ENCODE measurements around the gene WEE1. TPM values are rescaled to one million over a fixed set of nuclear protein-coding genes. Genes with fewer than 3 reads are reported as not detected.
A peak's percentile ranks its signal among the peaks of the same experiment; 100 is the strongest.

WEE1 gene
- total RNA-seq = 10 to 100 TPM in 3 of 4 donors, 1 to 10 TPM in 1; 4.8 to 58.6 (median 20.4) TPM
- polyA plus RNA-seq = 1 to 10 TPM; 4.2 to 8.2 (median 5.3) TPM
- long read RNA-seq, donor 1, transcript WEE1-202 (11 exons, 2,799 nt) = major isoform, 116 of 124 reads
- long read RNA-seq, donor 1, partial matches to known transcripts = 4 of 124 reads
- long read RNA-seq, donor 1, other reads (novel, unspliced or antisense) = 4 of 124 reads
- long read RNA-seq, donor 2, transcript WEE1-202 (11 exons, 2,799 nt) = major isoform, 7 of 10 reads
- long read RNA-seq, donor 2, partial matches to known transcripts = 3 of 10 reads
- long read RNA-seq, donor 2, other reads (novel, unspliced or antisense) = 0 of 10 reads

DNA sequence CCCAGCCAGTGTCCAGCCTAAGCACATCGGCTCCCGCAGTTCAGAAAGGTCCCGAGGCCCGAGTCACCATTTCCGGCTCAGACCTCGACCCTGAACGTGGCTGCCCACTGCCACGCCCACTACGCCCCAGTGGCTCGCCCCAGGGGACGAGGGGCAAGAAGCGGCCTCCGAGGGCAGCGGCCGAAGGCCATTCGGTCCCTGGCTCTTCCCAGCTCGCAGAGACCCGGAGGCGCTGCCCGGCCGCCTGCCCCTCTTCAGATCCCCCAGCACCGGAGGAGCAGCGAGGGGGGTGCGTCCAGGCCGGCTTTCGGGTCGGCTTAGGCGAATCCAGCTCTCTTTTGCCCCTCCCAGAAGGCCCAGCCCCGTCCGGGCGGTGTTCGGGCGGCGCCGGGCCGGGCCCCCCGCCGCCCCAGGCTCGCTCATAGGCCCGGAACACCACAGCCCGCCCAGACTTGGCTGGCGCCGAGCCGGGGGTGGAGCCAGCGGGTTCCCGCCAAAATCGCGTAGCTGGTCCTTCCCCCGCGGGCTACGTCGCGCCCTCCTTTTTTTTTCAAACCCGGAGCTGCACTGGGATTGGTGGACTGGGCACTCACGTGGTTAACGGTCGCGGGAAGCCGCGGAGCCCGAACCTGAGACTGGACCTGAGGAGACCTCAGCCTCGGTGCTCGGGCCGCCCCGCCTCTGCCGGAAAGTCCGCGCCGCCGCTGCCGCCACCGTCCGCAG, at the start of gene WEE1:
WEE1 (plus strand) TSS at position 619 of the 723 bp plus-strand sequence. CDS start 264 bp downstream, outside the sequence.
- H3K4me3 ChIP-seq = peak within 1 kb of the TSS; percentile 78
- intact Hi-C loops (cut with DNase I) = loop anchor here in 1 of 2 donors (5.0 kb wide), 1 partner anchor 39 kb away; no protein-coding TSS in a partner anchor
- TF ChIP-seq, protein P1, sequence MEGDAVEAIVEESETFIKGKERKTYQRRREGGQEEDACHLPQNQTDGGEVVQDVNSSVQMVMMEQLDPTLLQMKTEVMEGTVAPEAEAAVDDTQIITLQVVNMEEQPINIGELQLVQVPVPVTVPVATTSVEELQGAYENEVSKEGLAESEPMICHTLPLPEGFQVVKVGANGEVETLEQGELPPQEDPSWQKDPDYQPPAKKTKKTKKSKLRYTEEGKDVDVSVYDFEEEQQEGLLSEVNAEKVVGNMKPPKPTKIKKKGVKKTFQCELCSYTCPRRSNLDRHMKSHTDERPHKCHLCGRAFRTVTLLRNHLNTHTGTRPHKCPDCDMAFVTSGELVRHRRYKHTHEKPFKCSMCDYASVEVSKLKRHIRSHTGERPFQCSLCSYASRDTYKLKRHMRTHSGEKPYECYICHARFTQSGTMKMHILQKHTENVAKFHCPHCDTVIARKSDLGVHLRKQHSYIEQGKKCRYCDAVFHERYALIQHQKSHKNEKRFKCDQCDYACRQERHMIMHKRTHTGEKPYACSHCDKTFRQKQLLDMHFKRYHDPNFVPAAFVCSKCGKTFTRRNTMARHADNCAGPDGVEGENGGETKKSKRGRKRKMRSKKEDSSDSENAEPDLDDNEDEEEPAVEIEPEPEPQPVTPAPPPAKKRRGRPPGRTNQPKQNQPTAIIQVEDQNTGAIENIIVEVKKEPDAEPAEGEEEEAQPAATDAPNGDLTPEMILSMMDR (IDR thresholded peaks at IDR 0.05) = no peak

GRCh38 chr11:9524001-9524400, 49.5 kb upstream of the WEE1 start:
- Histone ChIP-seq H3K27me3 (ENCODE audit: insufficient read depth in 3 of 3, low read length in 2 of 3) (no peaks in the 10 kb centered on the region), H3K4me1 (no peaks in the 10 kb centered on the region), H3K36me3 (ENCODE audit: insufficient read depth in 1 of 2, low read depth in 1 of 2) (peaks cover 6 to 64% of the 10 kb centered on the region in 2 donors), H3K4me3 (no peak overlapping the region), H3K9me3 (no peaks in the 10 kb centered on the region), H3K27ac (no peak overlapping the region)
- ATAC-seq (no peak), DNase-seq (no peak)
- TF ChIP-seq, protein P1 (IDR thresholded peaks at IDR 0.05) = no peak
- 72 to 100% (median 96%) methylated on average over 2 of the region's 2 CpGs for WGBS, 3 donors
- intact Hi-C loops (cut with DNase I) = no loop called here

More for the DNA sequence above, at the start of gene WEE1:
- peaks cover 6% of the 10 kb centered on the region for H3K4me1 ChIP-seq
- peaks cover 0 to 4% (median 0%) of the 10 kb centered on the region in 3 donors for H3K27me3 ChIP-seq (ENCODE audit: insufficient read depth in 3 of 3, low read length in 2 of 3)
- H3K36me3 ChIP-seq (ENCODE audit: insufficient read depth in 1 of 2, low read depth in 1 of 2) = peaks cover 2 to 19% of the 10 kb centered on the region in 2 donors
- DNase-seq (peak; percentile 98), ATAC-seq (peak; percentile 92 to 94 (median 93))
- WGBS, 3 donors = 0% methylated on average over 57 to 73 of the region's 73 CpGs
- H3K27ac ChIP-seq = peak within 1 kb of the TSS; percentile 94
- no peaks in the 10 kb centered on the region for H3K9me3 ChIP-seq

- intact Hi-C loops (cut with DNase I) = no loop called here
- H3K4me1 ChIP-seq = no peaks in the 10 kb centered on the region
- DNase-seq (no peak), ATAC-seq (no peak)
- 95 to 97% (median 96%) methylated on average over 3 of the region's 3 CpGs for WGBS, 3 donors
- TF ChIP-seq, protein P1 (IDR thresholded peaks at IDR 0.05) = no peak
- H3K9me3 ChIP-seq = no peaks in the 10 kb centered on the region
- H3K27ac ChIP-seq = no peak overlapping the region
- H3K36me3 ChIP-seq (ENCODE audit: insufficient read depth in 1 of 2, low read depth in 1 of 2) = peaks cover 6 to 64% of the 10 kb centered on the region in 2 donors
- no peaks in the 10 kb centered on the region for H3K27me3 ChIP-seq (ENCODE audit: insufficient read depth in 3 of 3, low read length in 2 of 3)
- H3K4me3 ChIP-seq = no peak overlapping the region
Measured at GRCh38 chr11:9525116-9525515, 48.4 kb upstream of the WEE1 start.

- TF ChIP-seq, protein P1 (IDR thresholded peaks at IDR 0.05) = no peak
- intact Hi-C loops (cut with DNase I) = no loop called here
- no peaks in the 10 kb centered on the region for H3K4me1 ChIP-seq
- H3K4me3 ChIP-seq = no peak overlapping the region
- H3K36me3 ChIP-seq (ENCODE audit: insufficient read depth in 1 of 2, low read depth in 1 of 2) = peaks cover 6 to 45% of the 10 kb centered on the region in 2 donors
- H3K9me3 ChIP-seq = no peaks in the 10 kb centered on the region
- no peak overlapping the region for H3K27ac ChIP-seq
- 43 to 49% (median 43%) methylated on average over 8 of the region's 8 CpGs for WGBS, 3 donors
- H3K27me3 ChIP-seq (ENCODE audit: insufficient read depth in 3 of 3, low read length in 2 of 3) = no peaks in the 10 kb centered on the region
- ATAC-seq (peak in 2 of 4 donors; percentile 42), DNase-seq (no peak)
Measured at GRCh38 chr11:9527481-9528135, 45.9 kb upstream of the WEE1 start.
